GM21529 (cell line): ENCODE measurements around the gene BMP2.

Experiments used
- ATAC-seq: cut with Tn5 transposase; IDR thresholded peaks from one replicate; pipeline ENCODE4 v1.9.1; 2021; ENCODE audit not compliant: unreplicated experiment

Gene BMP2

DNA sequence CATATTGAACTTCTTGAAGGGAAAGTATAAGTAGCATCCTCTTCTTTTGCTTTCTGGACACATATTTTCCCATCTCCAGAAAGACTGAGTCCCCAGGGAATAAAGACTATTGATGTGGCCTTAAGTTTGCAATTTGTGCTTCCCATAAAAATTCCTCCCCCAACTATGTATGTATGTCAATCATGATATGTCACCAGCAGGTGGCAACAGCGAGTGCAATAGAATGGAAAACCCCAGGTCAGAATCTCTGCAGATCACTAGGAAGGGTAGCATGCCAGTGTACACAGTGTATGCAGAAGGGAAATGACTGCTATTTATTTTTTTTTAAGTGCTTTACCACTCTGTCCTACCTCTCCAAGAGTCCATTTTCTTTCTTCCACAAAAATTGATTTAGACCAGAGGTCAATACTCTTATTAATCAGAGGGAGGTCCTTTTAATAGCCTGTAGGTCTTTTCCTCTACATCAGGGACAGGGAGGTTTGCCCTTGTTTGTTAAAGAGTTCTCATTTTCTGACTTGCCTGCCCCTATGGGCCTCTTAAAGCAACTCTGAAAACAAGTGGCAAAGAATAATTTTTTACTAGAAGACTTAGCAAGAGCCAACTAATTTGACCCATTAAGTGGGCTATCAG lies 61.4 kb downstream of the BMP2 start:
- peak; percentile 89 for ATAC-seq

DNA sequence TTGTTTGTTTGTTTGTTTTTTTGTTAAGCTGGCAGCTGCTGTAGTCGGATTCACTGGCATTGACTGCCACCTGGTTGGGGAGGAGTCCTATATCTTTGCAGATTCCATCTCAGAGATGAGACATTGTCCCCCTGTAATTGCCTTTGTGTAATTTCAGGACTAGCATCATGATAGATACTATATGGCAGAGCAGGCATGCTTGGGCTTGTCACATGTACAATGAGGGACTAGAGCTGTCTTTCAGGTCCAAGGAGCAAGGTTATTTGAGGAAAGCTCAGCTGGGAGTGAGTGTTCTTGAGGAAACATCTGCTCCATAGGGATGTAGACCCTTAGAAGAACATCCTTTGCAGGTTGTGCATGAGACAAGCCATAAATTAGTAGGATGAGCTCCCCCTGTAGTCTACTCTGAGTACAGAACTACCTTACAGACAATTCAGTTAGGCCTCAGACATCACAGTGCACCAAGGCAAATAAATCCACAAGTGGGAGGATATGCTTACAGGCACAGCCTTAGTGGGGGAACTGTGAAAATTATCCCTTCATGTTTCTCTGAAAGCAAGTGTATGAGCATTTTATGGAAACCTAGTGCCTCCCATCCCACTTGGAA lies 62.1 kb downstream of the BMP2 start:
- ATAC-seq = no peak
